Esophagus squamous epithelium (tissue), 4 donors: Measurements from ENCODE around the gene SLC46A3.

Experiments
- CTCF ChIP-seq, 6 experiments: fragments of 450-650 bp in 4 of 6; fragments of 200-600 bp in 2 of 6; sonication (generic) in 2 of 6; IDR thresholded peaks; one replicate each; pipeline ENCODE4 v1.5.1; 2016 to 2019; ENCODE audit warnings: antibody characterized with exemption in 6 of 6, mild to moderate bottlenecking in 4 of 6, moderate library complexity in 4 of 6
- POLR2A ChIP-seq, 4 donors: fragments of 450-650 bp; IDR thresholded peaks; one replicate each; pipeline ENCODE4 v1.6.1; 2017; ENCODE audit warnings: antibody characterized with exemption in 4 of 4, mild to moderate bottlenecking in 4 of 4, moderate library complexity in 3 of 4

- TF ChIP-seq POLR2A (IDR thresholded peaks at IDR 0.05) (no peak), CTCF (IDR thresholded peaks at IDR 0.05) (no peak)
Observed at GRCh38 chr13:28743499-28744083, 24.8 kb upstream of the SLC46A3 start.
